COLO668 (cell line): ENCODE results near the gene ADAMTS6.
"Not testable (repeated sequence)": the region's sequence is repeated elsewhere in the genome, so short reads cannot be mapped to it uniquely, and the experiment has no call there.

Experiments used
- DNase-seq: peaks from one replicate; lab custom pipeline; 2025; ENCODE audit not compliant: unreplicated experiment; lab: John Stamatoyannopoulos, UW

ADAMTS6 gene

GRCh38 chr5:65481635-65482295 is at the start of gene ADAMTS6:
TSS of gene ADAMTS6 (minus strand) at chr5:65481920. CDS start at chr5:65473673, 8,247 bp downstream.
- peak; percentile 70 for DNase-seq

GRCh38 chr5:65530904-65531303 is 49.2 kb upstream of the ADAMTS6 start:
- DNase-seq = no peak

- DNase-seq = no peak
These were observed 44.0 kb upstream of the ADAMTS6 start for GRCh38 chr5:65525726-65526125.

- DNase-seq = no peak
These were observed 30.6 kb upstream of the ADAMTS6 start for GRCh38 chr5:65512170-65512937.

GRCh38 chr5:65508978-65509377 is 27.3 kb upstream of the ADAMTS6 start:
- no peak for DNase-seq

DNA sequence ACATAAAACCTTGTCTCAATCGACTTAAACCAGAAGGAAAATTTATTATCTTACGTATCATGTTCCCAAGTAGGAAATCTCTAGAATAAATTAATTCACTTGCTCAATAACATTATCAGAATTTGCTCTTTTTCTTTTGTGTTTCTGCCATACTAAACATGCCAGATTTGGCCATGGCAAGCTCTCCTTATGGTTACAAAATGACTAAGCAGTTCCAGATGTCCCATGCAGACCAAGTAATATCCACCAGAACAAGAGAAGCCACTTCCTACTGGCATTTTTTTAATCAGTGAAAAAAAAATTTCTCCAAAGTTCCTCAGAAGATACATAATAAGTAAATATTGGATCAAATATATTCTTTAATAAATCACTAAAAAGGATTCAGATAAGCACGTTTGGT is 25.2 kb upstream of the ADAMTS6 start:
- DNase-seq = no peak

GRCh38 chr5:65489119-65489518 is 7.4 kb upstream of the ADAMTS6 start:
- DNase-seq = no peak

DNA sequence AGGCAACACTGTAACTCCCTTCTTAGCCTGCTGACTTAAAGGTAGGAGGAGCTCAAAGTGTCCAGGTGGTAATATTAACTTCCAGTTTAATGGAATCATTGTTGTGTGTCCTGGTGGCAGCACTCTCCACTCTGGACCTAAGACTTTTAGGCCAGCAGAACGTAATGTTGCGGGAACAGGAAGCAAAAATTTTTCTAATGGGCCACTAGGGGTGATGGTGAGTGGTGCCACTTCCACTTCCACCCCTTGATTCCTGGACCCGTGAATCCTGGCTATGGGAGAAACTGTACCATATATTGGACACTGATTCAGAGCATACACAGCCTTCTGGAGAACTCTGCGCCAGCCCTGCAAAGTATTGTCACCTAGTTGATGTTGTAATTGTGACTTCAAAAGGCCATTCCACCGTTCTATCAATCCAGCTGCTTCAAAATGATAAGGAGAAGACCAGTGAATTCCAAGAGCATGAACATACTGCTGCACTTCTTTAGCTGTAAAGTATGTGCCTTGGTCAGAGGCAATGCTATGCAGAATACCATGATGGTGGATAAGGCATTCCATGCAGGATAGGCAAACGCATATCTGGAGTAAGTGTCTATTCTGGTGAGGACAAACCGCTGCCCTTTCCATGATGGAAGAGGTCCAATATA is 6.4 kb upstream of the ADAMTS6 start:
- not testable (repeated sequence) for DNase-seq

- DNase-seq = not testable (repeated sequence)
These were observed 5.1 kb upstream of the ADAMTS6 start for GRCh38 chr5:65486803-65487202.

DNA sequence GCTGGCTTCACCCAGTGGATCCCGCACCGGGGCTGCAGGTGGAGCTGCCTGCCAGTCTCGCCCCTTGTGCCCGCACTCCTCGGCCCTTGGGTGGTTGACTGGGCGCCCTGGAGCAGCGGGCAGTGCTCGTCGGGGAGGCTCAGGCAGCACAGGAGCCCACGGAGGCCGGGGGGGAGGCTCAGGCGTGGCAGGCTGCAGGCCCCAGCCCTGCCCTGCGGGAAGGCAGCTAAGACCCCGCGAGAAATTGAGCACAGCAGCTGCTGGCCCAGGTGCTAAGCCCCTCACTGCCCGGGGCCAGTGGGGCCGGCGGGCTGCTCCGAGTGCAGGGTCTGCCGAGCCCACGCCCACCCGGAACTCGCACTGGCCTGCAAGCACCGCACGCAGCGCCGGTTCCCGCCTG is 3.7 kb upstream of the ADAMTS6 start:
- DNase-seq = no peak

- DNase-seq = no peak
These were observed 2.0 kb upstream of the ADAMTS6 start for GRCh38 chr5:65483546-65484346.

DNA sequence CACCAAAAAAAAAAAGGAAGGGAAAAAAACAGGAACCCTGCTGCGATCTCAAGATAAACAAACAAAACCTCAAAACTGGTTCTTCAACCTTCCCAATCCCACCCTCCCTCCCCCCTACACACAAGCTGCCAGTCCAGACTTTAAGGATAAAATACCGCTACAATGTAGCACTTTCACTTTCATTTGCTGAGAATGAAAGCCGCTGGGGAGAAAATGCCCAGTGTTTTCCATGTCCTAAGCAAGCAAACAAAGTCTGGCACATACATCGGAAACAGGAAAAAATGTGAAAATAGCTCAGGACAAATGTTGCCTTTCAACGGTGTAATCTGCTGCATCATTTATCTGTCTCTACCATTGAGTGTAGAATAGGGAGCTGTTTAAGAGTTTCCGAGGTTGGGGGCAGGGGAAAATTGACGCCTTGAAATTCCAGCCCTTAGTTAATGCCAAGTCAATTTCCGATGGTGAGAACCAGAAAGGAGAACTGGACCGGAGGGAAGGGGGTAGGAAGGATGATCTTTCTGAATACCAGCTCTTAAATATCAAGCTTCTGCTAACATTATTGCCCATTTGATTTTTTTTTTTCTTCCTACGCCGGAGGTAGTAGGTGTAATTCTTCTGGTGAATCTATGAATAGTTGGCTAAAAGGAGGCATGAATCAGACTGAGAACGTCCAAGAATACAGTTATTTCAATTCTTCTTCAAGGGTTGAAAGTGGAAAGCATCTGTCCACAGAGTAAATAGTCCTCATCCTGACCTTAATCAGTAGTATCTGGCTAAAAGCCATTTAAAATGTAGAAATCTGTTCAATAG is 1.2 kb upstream of the ADAMTS6 start:
- peak; percentile 8 for DNase-seq

DNA sequence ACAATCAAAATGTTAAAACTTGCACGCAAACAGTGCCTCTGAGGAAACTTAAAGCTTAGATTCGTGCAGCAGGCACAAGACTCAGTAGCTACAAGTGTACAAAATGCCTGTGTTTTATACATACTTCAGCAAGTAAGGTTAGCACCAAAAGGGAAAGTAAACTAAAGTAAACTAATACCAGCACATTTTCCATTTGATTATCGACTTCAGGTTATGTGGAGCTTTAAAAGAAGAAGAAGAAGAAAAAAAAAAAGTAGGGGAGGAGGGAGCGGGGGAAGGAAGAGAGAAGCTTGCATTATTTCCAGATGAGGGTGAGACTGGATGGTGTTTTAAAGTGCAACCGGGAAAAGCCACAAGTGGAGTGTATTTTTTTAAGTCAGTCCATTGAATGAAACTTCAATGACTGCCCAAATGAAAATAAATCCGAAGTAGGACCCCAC is 596 bp upstream of the ADAMTS6 start:
- DNase-seq = no peak

DNA sequence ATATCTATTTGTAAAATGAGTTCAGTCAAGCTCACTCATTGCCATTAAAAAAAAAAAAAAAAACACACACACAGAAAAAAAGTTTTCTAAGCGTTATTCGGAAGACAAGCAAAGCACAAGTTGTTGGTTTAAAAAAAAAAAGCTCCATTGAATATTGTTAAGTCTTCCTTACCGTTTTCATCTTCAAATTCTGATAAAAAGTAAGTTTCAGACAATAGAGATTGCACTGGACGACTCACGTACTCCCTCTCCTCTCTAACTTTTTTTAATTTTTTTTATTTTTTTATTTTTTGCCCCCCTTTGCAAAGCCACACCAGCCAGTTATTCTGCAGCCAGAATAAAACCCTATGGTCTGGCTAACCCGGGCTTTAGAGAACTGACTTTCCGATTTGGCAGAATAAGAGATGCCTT is 544 bp downstream of the ADAMTS6 start:
- no peak for DNase-seq

GRCh38 chr5:65480306-65480865 is 1.3 kb downstream of the ADAMTS6 start:
- peak; percentile 33 for DNase-seq

DNA sequence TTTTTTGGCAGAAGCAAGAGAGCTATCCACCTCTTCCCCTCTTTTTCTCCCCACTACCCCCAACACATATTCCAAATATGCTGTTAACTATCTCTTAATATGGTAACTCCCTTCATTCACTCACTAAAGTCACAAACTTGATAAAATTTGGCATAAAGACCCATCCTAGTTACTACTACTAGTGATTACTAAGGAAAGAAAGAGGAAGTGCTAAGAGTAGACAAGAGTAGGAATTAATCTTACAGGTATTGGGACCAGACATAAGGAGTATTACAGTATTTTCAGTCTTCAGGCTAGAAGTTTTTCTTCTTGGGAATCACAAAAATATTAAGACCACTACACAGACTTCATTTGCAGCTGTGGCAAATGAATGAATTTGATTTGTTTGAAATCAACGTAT is 2.2 kb downstream of the ADAMTS6 start:
- DNase-seq = no peak

DNA sequence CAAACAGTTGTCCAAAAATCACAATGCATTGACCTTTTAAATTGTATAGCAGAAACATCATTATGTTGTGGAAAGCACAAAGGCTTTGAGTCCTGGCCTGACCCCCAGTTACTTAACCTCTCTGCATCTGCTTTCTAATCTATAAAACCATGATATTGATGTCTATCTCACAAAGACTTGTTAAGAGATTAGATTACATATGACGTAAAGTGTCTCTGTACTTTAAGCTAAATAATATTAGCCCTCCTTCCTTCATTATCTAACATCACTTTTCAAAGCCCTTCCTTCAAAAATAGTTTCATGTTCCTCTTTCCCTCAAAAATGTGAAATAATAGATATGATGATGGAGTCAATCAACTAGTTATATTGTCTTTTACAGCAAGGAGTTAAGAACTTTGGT is 3.4 kb downstream of the ADAMTS6 start:
- no peak for DNase-seq

DNA sequence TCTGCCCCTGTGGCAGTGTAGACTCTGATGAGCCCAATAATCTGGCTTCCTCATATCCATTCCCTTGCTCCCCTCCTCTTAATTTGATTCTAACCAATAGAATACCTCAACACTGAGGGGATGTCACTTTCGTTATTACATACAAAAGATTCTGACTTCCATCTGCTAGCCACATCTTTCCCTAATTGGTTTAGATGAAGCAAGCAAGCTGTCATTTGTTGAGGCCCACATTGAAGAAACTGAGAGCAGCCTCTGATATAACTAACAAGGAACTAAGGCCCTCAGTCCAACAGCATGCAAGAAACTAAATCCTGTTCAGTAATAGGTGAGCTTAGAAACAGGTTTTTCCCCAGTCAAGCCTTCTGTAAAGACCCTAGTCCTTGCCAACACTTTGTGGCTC is 5.8 kb downstream of the ADAMTS6 start:
- DNase-seq = no peak

GRCh38 chr5:65475336-65475735 is 6.4 kb downstream of the ADAMTS6 start:
- DNase-seq = no peak

- no peak for DNase-seq
These were observed 7.5 kb downstream of the ADAMTS6 start for GRCh38 chr5:65474130-65474711.
